H1 (cell line): Measurements from ENCODE around the gene FUBP3. TPM values are rescaled to one million over a fixed set of nuclear protein-coding genes. Genes with fewer than 3 reads are reported as not detected.

Experiments
- TBP ChIP-seq: IDR thresholded peaks from 2 replicates; pipeline ENCODE4 v1.6.1; 2011; ENCODE audit warnings: low read depth, low read length, improper control_type of control experiment
- polyA plus RNA-seq, 7 experiments: library from polyadenylated mRNA; depleted of rRNA in 3 of 7; stranded (reverse) in 5 of 7; unstranded in 2 of 7; fragments of >200 nt in 5 of 7; fragments of 200-250 nt in 2 of 7; gene quantifications; 1 replicate in 5 of 7; 2 replicates in 1 of 7; 4 replicates in 1 of 7; pipeline versions ENCODE4 v1.2.1 to v1.2.3, GENCODE V29; 2011 to 2013; ENCODE audit warnings: missing spikeins in 2 of 7, mixed read lengths in 2 of 7
- total RNA-seq: library from RNA; stranded (reverse); fragmentation: NEBNext Ultra II Directional; extraction: Animal tissue kit (Norgen Biotek cat#: 25700); gene quantifications from 2 replicates; pipeline ENCODE4 v1.2.1, GENCODE V29; 2021
- TF ChIP-seq, protein P1 (sequence below): fragments of 300-600 bp; sonication (generic); IDR thresholded peaks from 2 replicates; pipeline ENCODE4 v1.7.1; 2012; ENCODE audit warnings: low read length, moderate library complexity, mild to moderate bottlenecking, inconsistent platforms; ENCODE audit not compliant: insufficient replicate concordance
- TF ChIP-seq, protein P2 (sequence below): IDR thresholded peaks from 2 replicates; pipeline ENCODE4 v1.6.1; 2011; ENCODE audit warnings: low read depth, mild to moderate bottlenecking, low read length; ENCODE audit not compliant: insufficient read depth

Gene FUBP3
- total and polyA plus RNA-seq, 2 of the 8 experiments (the other 6 are each of a cell fraction or from before 2014, with no cell fraction given) = 23.7 to 76.4 TPM

DNA sequence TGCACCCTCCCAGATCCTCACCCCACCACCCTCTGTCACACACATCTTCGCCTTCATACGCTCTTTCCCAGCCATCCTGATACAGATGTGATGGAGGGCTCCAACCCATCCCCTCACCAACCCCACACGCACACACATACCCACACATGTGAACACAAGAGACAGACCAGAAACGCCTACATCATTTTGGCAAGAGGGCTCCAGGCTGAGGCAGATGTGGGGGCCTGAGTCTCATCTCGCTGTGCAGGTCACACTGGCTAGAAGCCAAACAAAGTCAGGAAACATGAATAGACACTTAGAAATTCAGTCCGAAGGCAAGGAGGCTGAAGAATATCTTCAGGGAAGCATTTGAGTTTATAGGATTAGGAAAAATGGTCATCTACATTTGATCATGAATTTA is 91.3 kb downstream of the FUBP3 start (continued):
- TF ChIP-seq, protein P1, sequence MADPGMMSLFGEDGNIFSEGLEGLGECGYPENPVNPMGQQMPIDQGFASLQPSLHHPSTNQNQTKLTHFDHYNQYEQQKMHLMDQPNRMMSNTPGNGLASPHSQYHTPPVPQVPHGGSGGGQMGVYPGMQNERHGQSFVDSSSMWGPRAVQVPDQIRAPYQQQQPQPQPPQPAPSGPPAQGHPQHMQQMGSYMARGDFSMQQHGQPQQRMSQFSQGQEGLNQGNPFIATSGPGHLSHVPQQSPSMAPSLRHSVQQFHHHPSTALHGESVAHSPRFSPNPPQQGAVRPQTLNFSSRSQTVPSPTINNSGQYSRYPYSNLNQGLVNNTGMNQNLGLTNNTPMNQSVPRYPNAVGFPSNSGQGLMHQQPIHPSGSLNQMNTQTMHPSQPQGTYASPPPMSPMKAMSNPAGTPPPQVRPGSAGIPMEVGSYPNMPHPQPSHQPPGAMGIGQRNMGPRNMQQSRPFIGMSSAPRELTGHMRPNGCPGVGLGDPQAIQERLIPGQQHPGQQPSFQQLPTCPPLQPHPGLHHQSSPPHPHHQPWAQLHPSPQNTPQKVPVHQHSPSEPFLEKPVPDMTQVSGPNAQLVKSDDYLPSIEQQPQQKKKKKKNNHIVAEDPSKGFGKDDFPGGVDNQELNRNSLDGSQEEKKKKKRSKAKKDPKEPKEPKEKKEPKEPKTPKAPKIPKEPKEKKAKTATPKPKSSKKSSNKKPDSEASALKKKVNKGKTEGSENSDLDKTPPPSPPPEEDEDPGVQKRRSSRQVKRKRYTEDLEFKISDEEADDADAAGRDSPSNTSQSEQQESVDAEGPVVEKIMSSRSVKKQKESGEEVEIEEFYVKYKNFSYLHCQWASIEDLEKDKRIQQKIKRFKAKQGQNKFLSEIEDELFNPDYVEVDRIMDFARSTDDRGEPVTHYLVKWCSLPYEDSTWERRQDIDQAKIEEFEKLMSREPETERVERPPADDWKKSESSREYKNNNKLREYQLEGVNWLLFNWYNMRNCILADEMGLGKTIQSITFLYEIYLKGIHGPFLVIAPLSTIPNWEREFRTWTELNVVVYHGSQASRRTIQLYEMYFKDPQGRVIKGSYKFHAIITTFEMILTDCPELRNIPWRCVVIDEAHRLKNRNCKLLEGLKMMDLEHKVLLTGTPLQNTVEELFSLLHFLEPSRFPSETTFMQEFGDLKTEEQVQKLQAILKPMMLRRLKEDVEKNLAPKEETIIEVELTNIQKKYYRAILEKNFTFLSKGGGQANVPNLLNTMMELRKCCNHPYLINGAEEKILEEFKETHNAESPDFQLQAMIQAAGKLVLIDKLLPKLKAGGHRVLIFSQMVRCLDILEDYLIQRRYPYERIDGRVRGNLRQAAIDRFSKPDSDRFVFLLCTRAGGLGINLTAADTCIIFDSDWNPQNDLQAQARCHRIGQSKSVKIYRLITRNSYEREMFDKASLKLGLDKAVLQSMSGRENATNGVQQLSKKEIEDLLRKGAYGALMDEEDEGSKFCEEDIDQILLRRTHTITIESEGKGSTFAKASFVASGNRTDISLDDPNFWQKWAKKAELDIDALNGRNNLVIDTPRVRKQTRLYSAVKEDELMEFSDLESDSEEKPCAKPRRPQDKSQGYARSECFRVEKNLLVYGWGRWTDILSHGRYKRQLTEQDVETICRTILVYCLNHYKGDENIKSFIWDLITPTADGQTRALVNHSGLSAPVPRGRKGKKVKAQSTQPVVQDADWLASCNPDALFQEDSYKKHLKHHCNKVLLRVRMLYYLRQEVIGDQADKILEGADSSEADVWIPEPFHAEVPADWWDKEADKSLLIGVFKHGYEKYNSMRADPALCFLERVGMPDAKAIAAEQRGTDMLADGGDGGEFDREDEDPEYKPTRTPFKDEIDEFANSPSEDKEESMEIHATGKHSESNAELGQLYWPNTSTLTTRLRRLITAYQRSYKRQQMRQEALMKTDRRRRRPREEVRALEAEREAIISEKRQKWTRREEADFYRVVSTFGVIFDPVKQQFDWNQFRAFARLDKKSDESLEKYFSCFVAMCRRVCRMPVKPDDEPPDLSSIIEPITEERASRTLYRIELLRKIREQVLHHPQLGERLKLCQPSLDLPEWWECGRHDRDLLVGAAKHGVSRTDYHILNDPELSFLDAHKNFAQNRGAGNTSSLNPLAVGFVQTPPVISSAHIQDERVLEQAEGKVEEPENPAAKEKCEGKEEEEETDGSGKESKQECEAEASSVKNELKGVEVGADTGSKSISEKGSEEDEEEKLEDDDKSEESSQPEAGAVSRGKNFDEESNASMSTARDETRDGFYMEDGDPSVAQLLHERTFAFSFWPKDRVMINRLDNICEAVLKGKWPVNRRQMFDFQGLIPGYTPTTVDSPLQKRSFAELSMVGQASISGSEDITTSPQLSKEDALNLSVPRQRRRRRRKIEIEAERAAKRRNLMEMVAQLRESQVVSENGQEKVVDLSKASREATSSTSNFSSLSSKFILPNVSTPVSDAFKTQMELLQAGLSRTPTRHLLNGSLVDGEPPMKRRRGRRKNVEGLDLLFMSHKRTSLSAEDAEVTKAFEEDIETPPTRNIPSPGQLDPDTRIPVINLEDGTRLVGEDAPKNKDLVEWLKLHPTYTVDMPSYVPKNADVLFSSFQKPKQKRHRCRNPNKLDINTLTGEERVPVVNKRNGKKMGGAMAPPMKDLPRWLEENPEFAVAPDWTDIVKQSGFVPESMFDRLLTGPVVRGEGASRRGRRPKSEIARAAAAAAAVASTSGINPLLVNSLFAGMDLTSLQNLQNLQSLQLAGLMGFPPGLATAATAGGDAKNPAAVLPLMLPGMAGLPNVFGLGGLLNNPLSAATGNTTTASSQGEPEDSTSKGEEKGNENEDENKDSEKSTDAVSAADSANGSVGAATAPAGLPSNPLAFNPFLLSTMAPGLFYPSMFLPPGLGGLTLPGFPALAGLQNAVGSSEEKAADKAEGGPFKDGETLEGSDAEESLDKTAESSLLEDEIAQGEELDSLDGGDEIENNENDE = no peak
- TF ChIP-seq, protein P2, sequence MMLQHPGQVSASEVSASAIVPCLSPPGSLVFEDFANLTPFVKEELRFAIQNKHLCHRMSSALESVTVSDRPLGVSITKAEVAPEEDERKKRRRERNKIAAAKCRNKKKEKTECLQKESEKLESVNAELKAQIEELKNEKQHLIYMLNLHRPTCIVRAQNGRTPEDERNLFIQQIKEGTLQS = no peak
- no peak for TF ChIP-seq TBP
